Endothelial cell of umbilical vein (primary cell): ENCODE measurements around the gene HGFAC. TPM values are rescaled to one million over a fixed set of nuclear protein-coding genes. Genes with fewer than 3 reads are reported as not detected.

ENCODE experiments used
- BruUV-seq: library from RNA; stranded (reverse); fragments of 400-500 nt; replicated peaks from 2 replicates; lab custom pipeline; 2021; lab: Mats Ljungman, UMichigan
- CTCF ChIA-PET: fragments of 300-600, 350-600 bp; sonication (Branson Sonifier 250); formaldehyde crosslinking; loops from one replicate; lab custom pipeline; 2021; ENCODE audit warnings: antibody characterized with exemption, inconsistent platforms; lab: Charles Lee
- POLR2A ChIA-PET: fragments of 300-600, 350-600 bp; sonication (Branson Sonifier 250); formaldehyde crosslinking; loops from one replicate; lab custom pipeline; 2021; ENCODE audit warnings: antibody characterized with exemption, inconsistent platforms; lab: Charles Lee
- DNase-seq: peaks from one replicate; pipeline ENCODE4 v3.0.0-alpha.2; 2011; ENCODE audit warnings: low read depth, low spot score
- FAIRE-seq: peaks from 2 replicates; lab custom pipeline; 2011; peaks lifted over from hg19 to GRCh38; lab: Jason Lieb, UNC
- H2AFZ ChIP-seq: 2 replicates; pipeline ENCODE4 v1.6.0; 2012; ENCODE audit warnings: low read depth, low read length, control low read depth, inconsistent platforms
- H3K27ac ChIP-seq: 2 replicates; pipeline ENCODE4 v1.5.1; 2011; ENCODE audit warnings: low read depth, mild to moderate bottlenecking, control low read depth, low read length, moderate library complexity; ENCODE audit not compliant: insufficient read depth
- H3K27me3 ChIP-seq, 2 experiments: 2 replicates each; pipeline versions ENCODE4 v1.6.0 to v1.6.1; 2011; ENCODE audit warnings: low read length in 2 of 2, mixed read lengths in 1 of 2; ENCODE audit not compliant: control insufficient read depth in 2 of 2, insufficient read depth in 2 of 2
- H3K36me3 ChIP-seq, 2 experiments: 2 replicates in 1 of 2; 3 replicates in 1 of 2; pipeline ENCODE4 v1.5.1; 2011; ENCODE audit warnings: low read length in 2 of 2, mild to moderate bottlenecking in 1 of 2, moderate library complexity in 1 of 2; ENCODE audit not compliant: control insufficient read depth in 2 of 2, insufficient read depth in 2 of 2; ENCODE audit errors: extremely low read depth in 1 of 2
- H3K4me1 ChIP-seq: 3 replicates; pipeline ENCODE4 v1.5.1; 2011; ENCODE audit warnings: mild to moderate bottlenecking, low read length; ENCODE audit not compliant: control insufficient read depth, insufficient read depth; ENCODE audit errors: extremely low read depth
- H3K4me2 ChIP-seq: 2 replicates; pipeline ENCODE4 v1.6.1; 2011; ENCODE audit warnings: low read length, control low read depth, mixed read lengths; ENCODE audit not compliant: insufficient read depth
- H3K4me3 ChIP-seq, 3 experiments: fragments of 200-600 bp in 1 of 3; sonication (generic), shearing (Covaris generic) in 1 of 3; replicated peaks in 1 of 3; 2 replicates each; pipeline ENCODE4 v1.5.1; 2011 to 2016; ENCODE audit warnings: control low read depth in 3 of 3, low read length in 3 of 3, mild to moderate bottlenecking in 2 of 3, inconsistent platforms in 1 of 3, low read depth in 1 of 3, moderate library complexity in 1 of 3; ENCODE audit not compliant: insufficient read depth in 1 of 3
- H3K79me2 ChIP-seq: 2 replicates; pipeline ENCODE4 v1.6.0; 2012; ENCODE audit warnings: low read length, inconsistent platforms; ENCODE audit not compliant: control insufficient read depth, insufficient read depth
- H3K9ac ChIP-seq: replicated peaks from 2 replicates; pipeline ENCODE3; 2011; ENCODE audit warnings: low read length, control low read depth; ENCODE audit not compliant: insufficient read depth; ENCODE audit errors: extremely low read depth
- H3K9me1 ChIP-seq: replicated peaks from 3 replicates; pipeline ENCODE4 v1.6.0; 2011; ENCODE audit warnings: mild to moderate bottlenecking, low read length; ENCODE audit not compliant: control insufficient read depth, insufficient read depth; ENCODE audit errors: extremely low read depth
- H3K9me3 ChIP-seq: replicated peaks from 2 replicates; pipeline ENCODE4 v1.5.1; 2012; ENCODE audit warnings: low read length, inconsistent platforms; ENCODE audit not compliant: control insufficient read depth, insufficient read depth
- H4K20me1 ChIP-seq: replicated peaks from 2 replicates; pipeline ENCODE3; 2011; ENCODE audit warnings: mild to moderate bottlenecking, low read length; ENCODE audit not compliant: control insufficient read depth, insufficient read depth; ENCODE audit errors: extremely low read depth
- EZH2 ChIP-seq: IDR thresholded peaks from 2 replicates; pipeline ENCODE4 v1.6.1; 2012; ENCODE audit warnings: borderline replicate concordance, low read depth, mild to moderate bottlenecking, moderate library complexity, low read length, inconsistent platforms; ENCODE audit not compliant: severe bottlenecking
- FOS ChIP-seq: IDR thresholded peaks from 2 replicates; pipeline ENCODE4 v1.6.1; 2011; ENCODE audit warnings: mild to moderate bottlenecking, low read length, moderate library complexity, borderline replicate concordance; ENCODE audit not compliant: insufficient read depth
- GATA2 ChIP-seq: IDR thresholded peaks from 2 replicates; pipeline ENCODE4 v1.7.0; 2011; ENCODE audit warnings: low read depth, mild to moderate bottlenecking, moderate library complexity, mixed read lengths, low read length; ENCODE audit not compliant: insufficient read length, insufficient read depth
- JUN ChIP-seq: IDR thresholded peaks from 2 replicates; pipeline ENCODE4 v1.6.1; 2011; ENCODE audit warnings: borderline replicate concordance, low read depth; ENCODE audit not compliant: insufficient read length, insufficient read depth
- MYC ChIP-seq: IDR thresholded peaks from one replicate; pipeline ENCODE4 v1.6.1; 2011; ENCODE audit warnings: mild to moderate bottlenecking, low read depth, low read length
- POLR2A ChIP-seq: IDR thresholded peaks from 2 replicates; pipeline ENCODE4 v1.6.1; 2012; ENCODE audit warnings: low read depth, mild to moderate bottlenecking, control low read depth, low read length
- POLR2AphosphoS5 ChIP-seq: IDR thresholded peaks from 2 replicates; pipeline ENCODE4 v1.6.1; 2012; ENCODE audit warnings: low read depth, mild to moderate bottlenecking, control low read depth, low read length, moderate library complexity; ENCODE audit not compliant: insufficient read depth
- dilution Hi-C: fragments of 300-500 bp; cut with MboI; formaldehyde crosslinking; loops from one replicate; pipeline ENCODE4 v1.15.0; 2019; ENCODE audit warnings: low sequenced_read_pairs; ENCODE audit not compliant: extremely low pct_ligation_motif_present
- intact Hi-C: fragments of 100-400 bp; cut with micrococcal nuclease; formaldehyde crosslinking; loops from one replicate; pipeline ENCODE4 v1.10.0; 2022
- polyA plus RNA-seq, 4 experiments: library from polyadenylated mRNA; depleted of rRNA in 3 of 4; stranded (reverse) in 3 of 4; unstranded in 1 of 4; fragments of >200 nt; gene quantifications; 2 replicates each; pipeline versions ENCODE4 v1.2.1 to v1.2.3, GENCODE V29; 2011 to 2012; ENCODE audit warnings: missing spikeins in 1 of 4
- total RNA-seq: library from RNA; stranded (reverse); gene quantifications from 2 replicates; pipeline ENCODE4 v1.2.3, GENCODE V29; 2021
- TF ChIP-seq, protein P1 (sequence below): IDR thresholded peaks from 2 replicates; pipeline ENCODE4 v1.6.1; 2011; ENCODE audit not compliant: insufficient read depth, insufficient read length
- TF ChIP-seq, protein P2 (sequence below), 2 donors: IDR thresholded peaks; 1 replicate in 1 of 2; 2 replicates in 1 of 2; pipeline ENCODE4 v1.5.1; 2011; ENCODE audit warnings: low read length in 2 of 2, mild to moderate bottlenecking in 2 of 2, moderate library complexity in 2 of 2, control low read depth in 1 of 2, inconsistent platforms in 1 of 2, low read depth in 1 of 2; ENCODE audit not compliant: insufficient read depth in 1 of 2; ENCODE audit errors: extremely low read depth in 1 of 2

The HGFAC gene
- total and polyA plus RNA-seq, 2 donors (not counting 3 experiments of a cell fraction or from before 2014, with no cell fraction given) = 0.36 to 0.49 TPM

- no peak for FAIRE-seq
- no peaks in the 10 kb centered on the region for H3K9me3 ChIP-seq
- H3K27me3 ChIP-seq = no peaks in the 10 kb centered on the region
- H3K4me2 ChIP-seq = no peak overlapping the region
- no peak overlapping the region for H3K27ac ChIP-seq
- no peaks in the 10 kb centered on the region for H3K9me1 ChIP-seq
- no TSS peak for BruUV-seq
- no peak overlapping the region for H2AFZ ChIP-seq
- peaks cover 3% of the 10 kb centered on the region for H3K4me1 ChIP-seq
- no peak overlapping the region for H3K9ac ChIP-seq
- intact Hi-C loops (no loop called here), dilution Hi-C loops (no loop called here)
- POLR2A ChIA-PET = no interaction called here
- H3K79me2 ChIP-seq = no peaks in the 10 kb centered on the region
- no peak overlapping the region for H3K4me3 ChIP-seq
- no peaks in the 10 kb centered on the region for H4K20me1 ChIP-seq
- CTCF ChIA-PET = no interaction called here
- no peaks in the 10 kb centered on the region for H3K36me3 ChIP-seq
- DNase-seq = no peak
- TF ChIP-seq, protein P1, sequence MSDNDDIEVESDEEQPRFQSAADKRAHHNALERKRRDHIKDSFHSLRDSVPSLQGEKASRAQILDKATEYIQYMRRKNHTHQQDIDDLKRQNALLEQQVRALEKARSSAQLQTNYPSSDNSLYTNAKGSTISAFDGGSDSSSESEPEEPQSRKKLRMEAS = no peak
- no peak for TF ChIP-seq JUN
- TF ChIP-seq POLR2A = no peak
- TF ChIP-seq POLR2AphosphoS5 = no peak
- no peak for TF ChIP-seq GATA2
- TF ChIP-seq, protein P2, sequence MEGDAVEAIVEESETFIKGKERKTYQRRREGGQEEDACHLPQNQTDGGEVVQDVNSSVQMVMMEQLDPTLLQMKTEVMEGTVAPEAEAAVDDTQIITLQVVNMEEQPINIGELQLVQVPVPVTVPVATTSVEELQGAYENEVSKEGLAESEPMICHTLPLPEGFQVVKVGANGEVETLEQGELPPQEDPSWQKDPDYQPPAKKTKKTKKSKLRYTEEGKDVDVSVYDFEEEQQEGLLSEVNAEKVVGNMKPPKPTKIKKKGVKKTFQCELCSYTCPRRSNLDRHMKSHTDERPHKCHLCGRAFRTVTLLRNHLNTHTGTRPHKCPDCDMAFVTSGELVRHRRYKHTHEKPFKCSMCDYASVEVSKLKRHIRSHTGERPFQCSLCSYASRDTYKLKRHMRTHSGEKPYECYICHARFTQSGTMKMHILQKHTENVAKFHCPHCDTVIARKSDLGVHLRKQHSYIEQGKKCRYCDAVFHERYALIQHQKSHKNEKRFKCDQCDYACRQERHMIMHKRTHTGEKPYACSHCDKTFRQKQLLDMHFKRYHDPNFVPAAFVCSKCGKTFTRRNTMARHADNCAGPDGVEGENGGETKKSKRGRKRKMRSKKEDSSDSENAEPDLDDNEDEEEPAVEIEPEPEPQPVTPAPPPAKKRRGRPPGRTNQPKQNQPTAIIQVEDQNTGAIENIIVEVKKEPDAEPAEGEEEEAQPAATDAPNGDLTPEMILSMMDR (IDR thresholded peaks at IDR 0.05; ENCODE audit: extremely low read depth in 1 of 2, insufficient read depth in 1 of 2, low read depth in 1 of 2, low read length in 2 of 2) = no peak
- no peak for TF ChIP-seq EZH2
- no peak for TF ChIP-seq MYC
- TF ChIP-seq FOS = no peak
Observed at GRCh38 chr4:3401436-3402171, 40.2 kb upstream of the HGFAC start.
